GM23338 (cell line): ENCODE measurements around the gene TRA2B. TPM values are rescaled to one million over a fixed set of nuclear protein-coding genes. Genes with fewer than 3 reads are reported as not detected.

Source experiments
- ATAC-seq: fragments of 200-7000 bp; cut with Tn5 transposase; 3 replicates; pipeline ENCODE4 v1.9.1; 2020
- DNase-seq: peaks from one replicate; pipeline ENCODE4 v3.0.0-alpha.2; 2015; ENCODE audit warnings: low spot score
- H2AFZ ChIP-seq: fragments of 200-600 bp; sonication (generic); 2 replicates; pipeline ENCODE4 v1.8.0; 2016; ENCODE audit warnings: antibody characterized with exemption, mild to moderate bottlenecking, moderate library complexity
- H3F3A ChIP-seq: fragments of 200-600 bp; sonication (generic); replicated peaks from 2 replicates; pipeline ENCODE4 v1.8.0; 2017; ENCODE audit warnings: antibody characterized with exemption, mixed run types, low read depth
- H3K27ac ChIP-seq: fragments of 200-600 bp; sonication (generic); 2 replicates; pipeline ENCODE4 v1.6.1; 2016; ENCODE audit warnings: low read depth
- H3K27me3 ChIP-seq: fragments of 200-600 bp; sonication (generic); 2 replicates; pipeline ENCODE4 v1.8.0; 2016; ENCODE audit warnings: mild to moderate bottlenecking, mixed run types, moderate library complexity; ENCODE audit not compliant: insufficient read depth
- H3K36me3 ChIP-seq: fragments of 200-600 bp; sonication (generic); 2 replicates; pipeline ENCODE4 v1.8.0; 2016; ENCODE audit warnings: mild to moderate bottlenecking; ENCODE audit not compliant: insufficient read depth
- H3K4me1 ChIP-seq: fragments of 200-600 bp; sonication (generic); 2 replicates; pipeline ENCODE4 v1.8.0; 2016; ENCODE audit warnings: mild to moderate bottlenecking, moderate library complexity; ENCODE audit not compliant: insufficient read depth
- H3K4me2 ChIP-seq: fragments of 200-600 bp; sonication (generic); 2 replicates; pipeline ENCODE4 v1.7.1; 2017; ENCODE audit warnings: mixed run types
- H3K4me3 ChIP-seq: fragments of 200-600 bp; sonication (generic); 2 replicates; pipeline ENCODE4 v1.6.1; 2016; ENCODE audit warnings: mixed run types
- H3K79me2 ChIP-seq: fragments of 200-600 bp; sonication (generic); replicated peaks from 2 replicates; pipeline ENCODE4 v1.8.0; 2017; ENCODE audit warnings: mild to moderate bottlenecking; ENCODE audit not compliant: insufficient read depth
- H3K9me2 ChIP-seq: fragments of 200-600 bp; sonication (generic); 2 replicates; pipeline ENCODE4 v1.8.0; 2017; ENCODE audit not compliant: insufficient read depth
- H4K20me1 ChIP-seq: fragments of 200-600 bp; sonication (generic); replicated peaks from 2 replicates; pipeline ENCODE4 v1.8.0; 2017; ENCODE audit warnings: mild to moderate bottlenecking; ENCODE audit not compliant: insufficient read depth
- H3K27ac Mint-ChIP-seq: 2 replicates; pipeline ENCODE4 v1.8.0; 2020; ENCODE audit warnings: inconsistent platforms, mild to moderate bottlenecking, moderate library complexity, mixed read lengths
- H3K27me3 Mint-ChIP-seq: 3 replicates; pipeline ENCODE4 v1.8.0; 2022; ENCODE audit warnings: low read depth, mild to moderate bottlenecking, moderate library complexity, mixed read lengths, inconsistent platforms; ENCODE audit not compliant: insufficient read depth, poor library complexity
- H3K36me3 Mint-ChIP-seq: 3 replicates; pipeline ENCODE4 v1.8.0; 2021; ENCODE audit warnings: low read depth, mild to moderate bottlenecking, inconsistent platforms, moderate library complexity, mixed read lengths
- H3K4me1 Mint-ChIP-seq: 3 replicates; pipeline ENCODE4 v1.8.0; 2020; ENCODE audit warnings: mild to moderate bottlenecking, inconsistent platforms, mixed read lengths
- H3K4me3 Mint-ChIP-seq: 3 replicates; pipeline ENCODE4 v1.8.0; 2021; ENCODE audit warnings: moderate library complexity, mild to moderate bottlenecking, inconsistent platforms, mixed read lengths
- H3K9me3 Mint-ChIP-seq: 3 replicates; pipeline ENCODE4 v1.8.0; 2020; ENCODE audit warnings: moderate library complexity, mild to moderate bottlenecking, inconsistent platforms, mixed read lengths
- CREB1 ChIP-seq: fragments of 250-450 bp; sonication (Bioruptor Pico); IDR thresholded peaks from 2 replicates; pipeline ENCODE4 v1.5.0; 2020; ENCODE audit warnings: low read depth, mild to moderate bottlenecking, moderate library complexity
- polyA plus RNA-seq: library from polyadenylated mRNA; unstranded; fragments of >200 nt; fragmentation: Nextera tagmentation; extraction: Ambion mirVana; gene quantifications from 2 replicates; pipeline ENCODE4 v1.2.1, GENCODE V29; 2016
- total RNA-seq: library from RNA; depleted of rRNA; stranded (reverse); fragments of >200 nt; shearing (Covaris generic); gene quantifications from 2 replicates; pipeline ENCODE4 v1.2.3, GENCODE V29; 2014
- TF ChIP-seq, protein P1 (sequence below): fragments of 250-450 bp; sonication (Bioruptor Pico); IDR thresholded peaks from 2 replicates; pipeline ENCODE4 v1.5.0; 2020; ENCODE audit warnings: mild to moderate bottlenecking, moderate library complexity
- TF ChIP-seq, protein P2 (sequence below), 2 experiments: fragments of 200-600 bp in 1 of 2; sonication (generic) in 1 of 2; conservative IDR thresholded peaks; 2 replicates each; pipeline versions ENCODE4 v1.5.1 to v1.6.1; 2016 to 2017; ENCODE audit warnings: antibody characterized with exemption in 2 of 2, low read depth in 2 of 2, mild to moderate bottlenecking in 2 of 2, moderate library complexity in 1 of 2

TRA2B gene
- total and polyA plus RNA-seq, 2 experiments from 2014 or later: 360 to 602 TPM

DNA sequence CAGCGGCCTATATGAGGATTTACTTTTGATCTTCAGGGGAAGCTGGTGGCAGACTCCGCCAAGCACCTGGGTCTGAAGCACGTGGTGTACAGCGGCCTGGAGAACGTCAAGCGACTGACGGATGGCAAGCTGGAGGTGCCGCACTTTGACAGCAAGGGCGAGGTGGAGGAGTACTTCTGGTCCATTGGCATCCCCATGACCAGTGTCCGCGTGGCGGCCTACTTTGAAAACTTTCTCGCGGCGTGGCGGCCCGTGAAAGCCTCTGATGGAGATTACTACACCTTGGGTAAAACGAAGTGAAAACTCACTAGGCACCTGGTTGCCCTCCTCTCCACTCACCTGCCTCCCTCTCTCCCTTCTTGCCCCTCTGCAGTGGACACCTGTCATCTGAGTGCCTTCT lies 33.8 kb upstream of the TRA2B start (continued):
- TF ChIP-seq, protein P1, sequence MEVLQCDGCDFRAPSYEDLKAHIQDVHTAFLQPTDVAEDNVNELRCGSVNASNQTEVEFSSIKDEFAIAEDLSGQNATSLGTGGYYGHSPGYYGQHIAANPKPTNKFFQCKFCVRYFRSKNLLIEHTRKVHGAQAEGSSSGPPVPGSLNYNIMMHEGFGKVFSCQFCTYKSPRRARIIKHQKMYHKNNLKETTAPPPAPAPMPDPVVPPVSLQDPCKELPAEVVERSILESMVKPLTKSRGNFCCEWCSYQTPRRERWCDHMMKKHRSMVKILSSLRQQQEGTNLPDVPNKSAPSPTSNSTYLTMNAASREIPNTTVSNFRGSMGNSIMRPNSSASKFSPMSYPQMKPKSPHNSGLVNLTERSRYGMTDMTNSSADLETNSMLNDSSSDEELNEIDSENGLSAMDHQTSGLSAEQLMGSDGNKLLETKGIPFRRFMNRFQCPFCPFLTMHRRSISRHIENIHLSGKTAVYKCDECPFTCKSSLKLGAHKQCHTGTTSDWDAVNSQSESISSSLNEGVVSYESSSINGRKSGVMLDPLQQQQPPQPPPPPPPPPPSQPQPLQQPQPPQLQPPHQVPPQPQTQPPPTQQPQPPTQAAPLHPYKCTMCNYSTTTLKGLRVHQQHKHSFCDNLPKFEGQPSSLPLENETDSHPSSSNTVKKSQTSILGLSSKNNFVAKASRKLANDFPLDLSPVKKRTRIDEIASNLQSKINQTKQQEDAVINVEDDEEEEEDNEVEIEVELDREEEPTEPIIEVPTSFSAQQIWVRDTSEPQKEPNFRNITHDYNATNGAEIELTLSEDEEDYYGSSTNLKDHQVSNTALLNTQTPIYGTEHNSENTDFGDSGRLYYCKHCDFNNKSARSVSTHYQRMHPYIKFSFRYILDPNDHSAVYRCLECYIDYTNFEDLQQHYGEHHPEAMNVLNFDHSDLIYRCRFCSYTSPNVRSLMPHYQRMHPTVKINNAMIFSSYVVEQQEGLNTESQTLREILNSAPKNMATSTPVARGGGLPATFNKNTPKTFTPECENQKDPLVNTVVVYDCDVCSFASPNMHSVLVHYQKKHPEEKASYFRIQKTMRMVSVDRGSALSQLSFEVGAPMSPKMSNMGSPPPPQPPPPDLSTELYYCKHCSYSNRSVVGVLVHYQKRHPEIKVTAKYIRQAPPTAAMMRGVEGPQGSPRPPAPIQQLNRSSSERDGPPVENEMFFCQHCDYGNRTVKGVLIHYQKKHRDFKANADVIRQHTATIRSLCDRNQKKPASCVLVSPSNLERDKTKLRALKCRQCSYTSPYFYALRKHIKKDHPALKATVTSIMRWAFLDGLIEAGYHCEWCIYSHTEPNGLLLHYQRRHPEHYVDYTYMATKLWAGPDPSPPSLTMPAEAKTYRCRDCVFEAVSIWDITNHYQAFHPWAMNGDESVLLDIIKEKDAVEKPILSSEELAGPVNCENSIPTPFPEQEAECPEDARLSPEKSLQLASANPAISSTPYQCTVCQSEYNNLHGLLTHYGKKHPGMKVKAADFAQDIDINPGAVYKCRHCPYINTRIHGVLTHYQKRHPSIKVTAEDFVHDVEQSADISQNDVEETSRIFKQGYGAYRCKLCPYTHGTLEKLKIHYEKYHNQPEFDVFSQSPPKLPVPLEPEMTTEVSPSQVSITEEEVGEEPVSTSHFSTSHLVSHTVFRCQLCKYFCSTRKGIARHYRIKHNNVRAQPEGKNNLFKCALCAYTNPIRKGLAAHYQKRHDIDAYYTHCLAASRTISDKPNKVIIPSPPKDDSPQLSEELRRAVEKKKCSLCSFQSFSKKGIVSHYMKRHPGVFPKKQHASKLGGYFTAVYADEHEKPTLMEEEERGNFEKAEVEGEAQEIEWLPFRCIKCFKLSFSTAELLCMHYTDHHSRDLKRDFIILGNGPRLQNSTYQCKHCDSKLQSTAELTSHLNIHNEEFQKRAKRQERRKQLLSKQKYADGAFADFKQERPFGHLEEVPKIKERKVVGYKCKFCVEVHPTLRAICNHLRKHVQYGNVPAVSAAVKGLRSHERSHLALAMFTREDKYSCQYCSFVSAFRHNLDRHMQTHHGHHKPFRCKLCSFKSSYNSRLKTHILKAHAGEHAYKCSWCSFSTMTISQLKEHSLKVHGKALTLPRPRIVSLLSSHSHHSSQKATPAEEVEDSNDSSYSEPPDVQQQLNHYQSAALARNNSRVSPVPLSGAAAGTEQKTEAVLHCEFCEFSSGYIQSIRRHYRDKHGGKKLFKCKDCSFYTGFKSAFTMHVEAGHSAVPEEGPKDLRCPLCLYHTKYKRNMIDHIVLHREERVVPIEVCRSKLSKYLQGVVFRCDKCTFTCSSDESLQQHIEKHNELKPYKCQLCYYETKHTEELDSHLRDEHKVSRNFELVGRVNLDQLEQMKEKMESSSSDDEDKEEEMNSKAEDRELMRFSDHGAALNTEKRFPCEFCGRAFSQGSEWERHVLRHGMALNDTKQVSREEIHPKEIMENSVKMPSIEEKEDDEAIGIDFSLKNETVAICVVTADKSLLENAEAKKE (CRISPR knock-in tag): no peak

DNA sequence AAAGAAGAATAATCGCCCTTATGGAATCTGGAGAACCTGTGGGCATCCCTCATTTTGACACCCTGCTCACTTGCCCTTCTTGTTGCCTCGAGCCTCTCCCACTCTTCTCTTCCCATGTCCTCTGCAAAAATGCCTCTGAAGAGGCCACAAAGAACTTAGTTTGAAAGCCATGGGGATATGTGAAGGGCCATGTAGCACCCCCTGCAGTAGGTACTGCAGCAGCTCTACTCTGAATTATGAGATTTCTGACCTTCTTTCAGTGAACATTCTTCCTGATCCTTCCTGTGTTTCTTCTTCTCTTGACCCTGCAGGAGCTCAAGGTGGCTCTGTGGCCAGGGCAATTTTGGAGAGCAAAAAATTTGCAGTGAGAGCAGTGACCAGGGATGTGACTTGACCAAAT lies 30.4 kb upstream of the TRA2B start:
- TF ChIP-seq CREB1 (CRISPR knock-in tag): no peak
- TF ChIP-seq, protein P2, sequence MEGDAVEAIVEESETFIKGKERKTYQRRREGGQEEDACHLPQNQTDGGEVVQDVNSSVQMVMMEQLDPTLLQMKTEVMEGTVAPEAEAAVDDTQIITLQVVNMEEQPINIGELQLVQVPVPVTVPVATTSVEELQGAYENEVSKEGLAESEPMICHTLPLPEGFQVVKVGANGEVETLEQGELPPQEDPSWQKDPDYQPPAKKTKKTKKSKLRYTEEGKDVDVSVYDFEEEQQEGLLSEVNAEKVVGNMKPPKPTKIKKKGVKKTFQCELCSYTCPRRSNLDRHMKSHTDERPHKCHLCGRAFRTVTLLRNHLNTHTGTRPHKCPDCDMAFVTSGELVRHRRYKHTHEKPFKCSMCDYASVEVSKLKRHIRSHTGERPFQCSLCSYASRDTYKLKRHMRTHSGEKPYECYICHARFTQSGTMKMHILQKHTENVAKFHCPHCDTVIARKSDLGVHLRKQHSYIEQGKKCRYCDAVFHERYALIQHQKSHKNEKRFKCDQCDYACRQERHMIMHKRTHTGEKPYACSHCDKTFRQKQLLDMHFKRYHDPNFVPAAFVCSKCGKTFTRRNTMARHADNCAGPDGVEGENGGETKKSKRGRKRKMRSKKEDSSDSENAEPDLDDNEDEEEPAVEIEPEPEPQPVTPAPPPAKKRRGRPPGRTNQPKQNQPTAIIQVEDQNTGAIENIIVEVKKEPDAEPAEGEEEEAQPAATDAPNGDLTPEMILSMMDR (conservative IDR thresholded peaks at IDR 0.05; ENCODE audit: low read depth in 2 of 2): peak; percentile 34 to 47; a peak in 3 of 4 replicates
- Mint-ChIP-seq H3K4me3 (no peak overlapping the region), H3K27ac (no peak overlapping the region), H3K36me3 (no peaks in the 10 kb centered on the region), H3K9me3 (peaks cover 7% of the 10 kb centered on the region), H3K27me3 (peaks cover 7% of the 10 kb centered on the region), H3K4me1 (no peaks in the 10 kb centered on the region)
- DNase-seq (no peak), ATAC-seq (no peak)
- Histone ChIP-seq H4K20me1 (no peaks in the 10 kb centered on the region), H3K27ac (no peak overlapping the region), H3K4me2 (no peak overlapping the region), H3K9me2 (no peaks in the 10 kb centered on the region), H3K27me3 (no peaks in the 10 kb centered on the region), H3K79me2 (no peaks in the 10 kb centered on the region), H3K4me3 (no peak overlapping the region), H3K4me1 (no peaks in the 10 kb centered on the region), H2AFZ (no peak overlapping the region), H3K36me3 (no peaks in the 10 kb centered on the region), H3F3A (no peaks in the 10 kb centered on the region)
